Left renal pelvis (tissue), 4 donors: Measurements from ENCODE around the gene TAGLN. TPM values are rescaled to one million over a fixed set of nuclear protein-coding genes. Genes with fewer than 3 reads are reported as not detected.

Experiments used
- DNase-seq, 4 donors: peaks; one replicate each; pipeline ENCODE4 v3.0.0-alpha.2; 2013; ENCODE audit warnings: low read depth in 4 of 4, low spot score in 3 of 4
- polyA plus RNA-seq, 4 donors: library from polyadenylated mRNA; unstranded; fragments of 120-200 nt; gene quantifications; one replicate each; pipeline ENCODE4 v1.2.1, GENCODE V29; 2013; ENCODE audit not compliant: insufficient read length in 4 of 4

The TAGLN gene
- polyA plus RNA-seq, 4 donors = 130 to 307 (median 140) TPM

DNA sequence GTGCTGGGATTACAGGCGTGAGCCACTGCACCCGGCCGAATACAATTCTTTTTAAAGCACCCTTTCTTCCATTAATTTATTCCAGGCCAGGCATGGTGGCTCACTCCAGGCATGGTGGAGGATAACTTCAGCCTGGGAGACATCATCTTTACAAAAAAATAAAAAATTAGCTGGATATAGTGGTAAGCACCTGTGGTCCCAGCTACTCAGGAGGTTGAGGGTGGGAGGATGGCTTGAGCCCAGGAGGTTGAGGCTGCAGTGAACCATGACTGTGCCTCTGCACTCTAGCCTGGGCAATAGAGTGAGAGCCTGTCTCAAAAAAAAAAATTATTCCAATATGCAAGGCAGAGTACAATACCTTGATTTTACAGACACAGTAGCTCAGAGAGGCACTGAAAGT, 11.4 kb downstream of the TAGLN start:
- no peak for DNase-seq

DNA sequence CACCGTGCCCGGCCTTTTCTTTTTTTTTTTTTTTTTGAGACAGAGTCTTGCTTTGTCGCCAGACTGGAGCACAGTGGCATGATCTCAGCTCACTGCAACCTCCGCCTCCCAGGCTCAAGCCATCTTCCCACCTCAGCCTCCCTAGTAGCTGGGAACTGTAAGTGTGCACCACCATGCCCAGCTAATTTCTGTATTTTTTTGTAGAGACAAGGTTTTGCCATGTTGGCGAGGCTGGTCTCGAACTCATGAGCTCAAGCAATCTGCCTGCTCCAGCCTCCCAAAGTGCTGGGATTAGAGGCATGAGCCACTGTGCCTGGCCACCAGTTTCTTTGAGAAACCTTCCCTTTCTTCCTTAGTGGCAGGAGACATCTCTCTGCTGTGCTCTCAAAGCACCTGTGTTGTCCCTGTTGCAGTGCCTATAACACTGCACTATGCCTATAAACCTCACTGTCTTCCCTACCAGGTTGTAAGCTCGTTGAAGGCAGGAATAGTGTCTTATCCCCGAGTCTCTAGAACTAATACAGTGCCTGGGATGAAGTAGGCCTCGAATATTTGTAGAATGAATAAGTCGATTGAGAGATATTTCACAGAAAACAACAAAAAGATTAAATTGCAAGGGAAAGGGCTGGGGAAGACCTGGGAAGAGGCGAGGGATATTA, 13.7 kb downstream of the TAGLN start:
- DNase-seq = no peak

DNA sequence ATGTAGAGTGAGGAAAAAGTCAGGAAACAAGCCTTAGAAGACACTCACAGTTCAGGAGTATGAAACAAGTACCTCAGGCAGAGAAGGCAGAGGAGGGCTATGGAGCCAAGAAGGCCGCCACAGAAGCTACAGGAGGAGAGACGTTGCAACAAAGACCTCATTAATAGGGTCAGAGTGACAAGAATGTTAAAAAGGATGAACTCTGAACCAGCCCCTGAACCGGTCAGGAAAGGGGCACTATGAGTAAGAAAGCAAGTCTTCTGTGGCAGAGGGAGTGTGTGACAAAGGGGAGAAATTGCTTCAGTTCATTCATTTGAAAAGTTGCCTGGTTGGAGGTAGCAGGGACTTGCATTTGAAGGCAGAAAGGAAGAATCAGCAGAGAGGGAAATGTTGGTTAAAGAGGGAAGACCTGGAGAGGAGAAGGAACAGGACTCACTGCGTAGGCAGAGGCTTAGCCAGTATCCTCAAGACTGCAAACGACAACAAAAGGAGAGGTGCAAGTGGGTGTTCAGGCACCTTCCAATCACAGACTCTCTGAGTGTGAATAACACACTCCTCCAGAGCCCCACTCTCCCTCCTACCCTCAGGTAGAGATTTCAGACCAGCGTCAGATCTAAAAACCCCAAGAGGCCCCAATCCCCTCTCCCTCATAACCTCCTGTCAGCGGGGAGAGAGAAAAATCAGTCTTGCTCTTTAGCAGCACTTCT, 15.4 kb downstream of the TAGLN start:
- DNase-seq = no peak

DNA sequence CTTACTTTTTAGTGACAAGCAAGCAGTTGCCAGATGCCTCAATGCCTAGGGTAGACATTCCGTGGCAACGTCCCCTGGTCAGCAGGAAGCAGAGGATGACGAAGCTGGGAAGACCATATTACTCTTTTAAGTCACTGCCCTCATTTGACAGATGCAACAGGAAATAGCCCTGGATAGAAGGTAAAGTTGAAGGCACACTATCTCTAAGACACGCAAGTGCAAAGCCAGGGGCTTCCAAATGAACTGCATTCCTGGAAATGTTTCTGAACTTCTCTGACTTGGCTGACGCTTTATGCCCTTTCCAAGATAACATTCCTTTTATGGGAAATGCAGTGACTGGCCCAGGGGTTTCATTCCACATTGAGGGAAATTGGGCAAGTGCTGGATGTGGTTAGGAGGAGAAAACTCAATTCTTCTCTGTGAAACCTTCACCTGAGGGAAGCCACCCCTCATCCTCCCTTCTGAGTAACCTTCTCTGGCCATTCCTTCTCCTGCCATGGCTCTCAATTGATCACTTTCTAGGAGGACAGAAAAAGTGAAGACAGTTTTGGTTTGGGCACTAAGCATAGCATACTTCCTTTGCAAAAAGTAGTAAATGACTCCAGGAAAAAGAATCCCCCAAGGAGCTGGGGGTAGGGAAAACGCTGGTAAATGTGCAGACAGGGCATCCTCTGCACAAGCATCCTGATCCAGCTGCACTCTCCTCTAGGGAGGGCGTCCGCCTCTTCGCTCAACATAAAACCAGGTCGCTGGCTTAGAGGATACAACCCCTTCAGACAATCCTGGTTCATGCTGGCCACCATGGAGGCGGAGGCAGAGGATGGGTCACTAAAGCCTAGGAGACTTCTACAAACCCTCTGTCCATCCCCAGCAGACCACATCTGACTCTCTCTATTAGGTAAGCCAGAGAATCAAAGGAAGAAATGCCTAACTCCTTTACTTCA, 18.2 kb downstream of the TAGLN start:
- DNase-seq = no peak

DNA sequence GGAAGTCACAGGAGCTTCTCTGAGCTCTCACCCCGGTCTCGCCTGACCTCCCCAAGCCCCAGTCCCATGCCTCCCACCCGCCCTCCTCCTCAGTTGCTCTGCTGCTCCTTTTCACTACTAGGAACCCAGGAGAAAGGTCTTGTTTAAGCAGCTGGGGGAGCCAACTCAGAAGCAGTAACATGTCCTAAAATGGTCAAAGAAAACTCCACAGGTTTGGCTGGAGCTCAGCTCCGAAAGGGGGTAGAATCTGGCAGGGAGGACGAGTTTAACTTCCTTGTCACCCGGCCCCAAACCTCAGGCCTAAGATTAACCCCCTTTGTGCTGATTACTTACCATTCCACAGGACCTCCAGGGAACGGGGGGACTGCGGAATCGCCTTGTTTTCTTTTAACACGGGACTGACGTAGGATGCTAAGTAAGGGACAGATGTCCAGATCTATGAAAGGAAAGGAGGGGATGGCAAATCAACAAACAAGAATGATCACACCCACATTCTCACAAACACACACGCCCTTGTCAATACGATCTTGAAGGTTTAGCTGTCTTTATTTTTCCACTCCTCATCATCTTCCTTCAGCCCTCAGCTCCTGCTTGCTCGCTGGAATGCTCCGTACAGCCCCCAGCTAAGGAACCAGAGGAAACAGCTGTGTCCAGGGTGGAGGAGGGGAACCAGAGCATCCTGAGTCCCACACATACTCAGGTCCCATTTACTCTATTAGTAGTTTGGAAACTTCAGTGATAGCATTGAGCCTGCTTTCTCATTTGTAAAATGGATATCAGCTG, 19.2 kb downstream of the TAGLN start:
- no peak for DNase-seq

DNA sequence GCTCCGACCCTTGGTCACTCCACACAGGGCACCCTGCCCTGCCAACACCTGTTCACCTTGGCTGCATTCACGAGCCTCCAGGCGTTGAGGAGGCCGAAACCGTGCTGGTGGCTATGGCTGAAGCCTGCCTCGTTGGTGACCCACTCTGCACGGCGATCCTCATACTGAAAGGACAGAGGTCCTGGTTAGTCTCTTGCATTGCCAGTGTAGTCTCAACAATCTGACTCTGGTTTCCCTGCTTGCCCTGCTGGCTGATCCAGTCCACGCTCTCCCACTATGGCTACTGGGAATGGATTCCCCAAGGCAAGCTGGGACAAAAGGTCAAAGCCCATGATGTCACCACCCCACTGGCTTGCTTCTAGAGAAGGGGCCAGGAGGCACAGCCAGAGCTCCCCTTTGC, 19.8 kb downstream of the TAGLN start:
- DNase-seq = no peak

DNA sequence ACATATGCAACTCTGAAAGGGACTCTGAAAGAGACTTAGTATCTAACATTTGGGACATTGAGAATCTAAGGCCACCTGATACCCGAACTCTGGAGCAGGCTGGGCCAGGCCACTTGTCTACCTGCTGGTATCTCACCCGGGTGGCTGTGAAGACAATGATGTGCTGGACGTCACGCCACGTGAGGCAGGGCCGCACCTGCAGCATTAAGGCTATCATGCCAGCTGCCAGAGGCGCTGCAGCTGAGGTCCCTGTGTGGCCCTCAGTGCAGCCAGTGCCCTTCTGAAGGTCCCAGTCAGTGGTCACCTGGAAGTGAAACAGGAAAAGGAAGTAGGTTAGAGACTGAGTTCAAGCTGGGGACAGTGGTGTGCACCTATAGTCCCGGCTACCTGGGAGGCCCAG, 20.3 kb downstream of the TAGLN start:
- no peak for DNase-seq

DNA sequence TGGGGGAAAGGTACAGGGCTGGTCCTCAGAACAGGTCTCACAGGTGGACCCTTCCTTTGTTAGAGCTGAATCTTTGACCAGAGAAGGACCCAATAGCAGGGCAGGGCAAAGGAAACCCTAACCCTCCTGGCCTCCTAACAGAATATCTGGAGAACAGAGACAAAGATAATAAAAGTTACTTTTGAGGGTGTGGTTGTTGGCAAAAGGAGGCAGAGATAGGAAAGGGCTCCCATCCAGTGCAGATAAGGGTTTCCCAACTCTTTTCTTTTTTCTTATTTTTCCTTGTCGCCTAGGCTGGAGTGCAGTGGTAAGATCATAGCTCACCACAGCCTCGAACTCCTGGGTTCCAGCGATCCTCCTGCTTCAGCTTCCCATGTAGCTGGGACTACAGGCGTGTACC, 20.8 kb downstream of the TAGLN start:
- no peak for DNase-seq

DNA sequence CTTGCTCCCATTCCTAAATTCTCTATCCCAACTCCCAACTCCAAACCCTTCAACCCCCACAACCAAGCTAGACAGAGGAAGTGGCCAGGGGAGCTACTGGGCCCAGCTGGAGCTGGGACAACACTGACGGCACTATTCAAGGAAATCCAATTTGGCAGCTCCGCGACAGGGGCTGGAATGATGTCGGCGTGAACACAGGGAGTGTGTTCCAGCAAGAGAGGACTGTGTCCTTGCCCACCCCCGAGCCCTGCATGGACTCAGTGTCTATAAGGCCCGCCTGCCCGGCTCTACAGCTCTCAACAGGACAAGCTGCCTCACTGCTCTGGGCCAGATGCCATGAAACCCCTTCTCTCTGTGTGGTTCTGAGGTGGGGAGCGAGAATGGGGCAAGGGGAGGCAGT, 21.4 kb downstream of the TAGLN start:
- no peak for DNase-seq

DNA sequence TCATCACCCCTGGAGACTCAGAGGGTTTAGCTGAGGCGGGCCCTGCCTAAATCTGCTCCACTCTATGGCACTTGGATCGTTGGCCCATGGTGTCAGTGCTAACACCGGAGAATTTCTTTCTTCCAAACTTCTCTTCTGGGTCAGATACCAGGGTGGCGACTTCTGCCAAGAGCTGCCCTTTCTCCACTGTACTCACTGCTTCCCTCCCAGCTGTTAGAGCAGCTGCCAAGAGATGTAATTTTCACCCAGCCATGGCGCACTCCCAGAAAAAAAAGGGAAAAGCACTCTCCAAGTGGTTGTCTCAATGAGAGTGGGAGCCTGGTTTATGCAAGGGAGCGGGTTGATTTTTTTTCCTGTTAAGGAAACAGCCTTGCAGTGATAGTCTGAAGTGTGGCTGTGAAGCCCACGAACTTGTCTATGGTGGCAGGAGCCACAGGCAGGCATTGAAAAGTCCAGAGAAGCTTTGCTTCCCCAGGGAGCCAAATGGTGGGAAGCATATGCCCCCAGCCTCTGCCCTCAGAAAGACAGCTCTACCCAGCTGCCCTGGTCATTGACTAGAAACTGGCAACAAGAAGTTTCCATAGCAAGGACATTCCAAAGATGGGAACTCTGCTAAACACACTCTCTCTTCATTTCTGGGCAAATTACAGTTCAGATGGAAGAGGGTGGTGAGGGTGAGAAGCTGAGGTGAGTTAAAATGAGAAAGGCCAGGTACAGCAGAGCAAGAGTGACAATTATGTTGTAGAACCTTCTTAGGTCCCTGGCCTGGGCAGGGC, 22.0 kb downstream of the TAGLN start:
- no peak for DNase-seq

DNA sequence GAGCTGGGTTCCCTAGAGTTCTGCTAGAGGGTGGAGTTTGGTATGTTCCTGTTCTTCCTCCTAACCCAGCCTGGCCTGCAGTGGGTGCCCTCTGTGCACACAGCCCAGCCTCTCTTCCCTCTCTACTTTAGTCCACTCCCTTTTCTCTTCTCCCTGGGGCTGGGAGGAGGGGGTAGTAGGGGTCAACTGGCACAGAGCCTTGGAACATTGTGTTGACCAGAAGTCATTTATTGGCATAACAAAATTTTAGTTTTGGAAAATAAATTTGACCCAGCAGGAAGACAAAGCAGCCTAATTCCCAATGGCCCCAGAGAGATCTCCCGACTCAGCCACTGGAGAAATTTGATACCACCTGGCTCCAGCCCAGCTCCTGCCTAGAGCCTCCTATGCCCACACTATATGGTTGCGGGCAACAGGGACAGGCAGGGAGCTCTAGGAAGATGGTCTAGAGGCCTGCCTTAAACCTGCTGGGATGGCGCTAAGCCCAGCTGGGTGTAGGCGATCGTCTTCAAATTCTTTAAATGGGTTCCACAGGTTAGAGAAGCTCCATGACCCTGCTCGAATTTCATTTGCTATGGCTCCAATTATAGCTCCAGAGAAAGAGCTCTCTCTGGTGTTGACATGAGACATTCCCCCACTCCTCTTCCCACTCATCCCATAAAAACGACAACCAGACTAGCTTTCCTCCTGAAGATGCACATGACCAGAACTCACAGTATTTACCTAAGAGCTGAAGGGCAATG, 22.8 kb downstream of the TAGLN start:
- DNase-seq = no peak

DNA sequence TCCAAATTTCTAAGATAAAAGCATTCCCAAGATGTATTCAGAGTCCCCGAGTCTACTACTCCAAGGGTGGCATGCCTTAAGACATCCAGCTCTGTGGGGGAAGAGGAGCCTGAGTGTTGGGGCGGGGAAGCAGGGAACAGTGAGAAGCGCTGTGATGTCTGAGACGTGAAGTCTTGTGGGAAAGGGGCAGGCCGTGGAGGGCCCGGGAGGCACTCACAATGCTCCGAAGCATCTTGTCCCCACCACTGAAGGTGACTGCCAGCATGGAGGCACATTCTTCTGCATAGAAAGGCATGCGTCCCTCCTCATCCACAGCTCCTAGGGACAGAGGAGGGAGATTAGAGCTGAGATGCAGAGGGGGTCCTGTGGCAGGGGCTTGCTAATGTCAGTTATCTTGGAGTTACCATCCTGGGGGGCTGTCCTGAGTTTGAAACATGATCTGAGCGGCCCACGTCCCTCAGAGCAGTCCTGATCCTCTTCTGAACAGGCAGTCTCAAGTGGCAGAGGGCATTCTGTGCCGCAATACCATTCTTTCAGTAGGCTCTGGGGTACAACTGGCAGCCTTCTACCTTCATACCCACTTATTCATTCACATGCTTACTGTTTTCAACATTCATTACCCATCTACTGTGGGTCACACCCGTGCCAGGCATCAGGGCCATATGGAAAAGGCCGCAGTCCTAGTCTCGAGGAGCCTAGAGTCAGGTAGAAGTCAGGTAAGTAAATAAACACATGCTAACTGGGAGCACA, 24.0 kb downstream of the TAGLN start:
- DNase-seq = no peak

DNA sequence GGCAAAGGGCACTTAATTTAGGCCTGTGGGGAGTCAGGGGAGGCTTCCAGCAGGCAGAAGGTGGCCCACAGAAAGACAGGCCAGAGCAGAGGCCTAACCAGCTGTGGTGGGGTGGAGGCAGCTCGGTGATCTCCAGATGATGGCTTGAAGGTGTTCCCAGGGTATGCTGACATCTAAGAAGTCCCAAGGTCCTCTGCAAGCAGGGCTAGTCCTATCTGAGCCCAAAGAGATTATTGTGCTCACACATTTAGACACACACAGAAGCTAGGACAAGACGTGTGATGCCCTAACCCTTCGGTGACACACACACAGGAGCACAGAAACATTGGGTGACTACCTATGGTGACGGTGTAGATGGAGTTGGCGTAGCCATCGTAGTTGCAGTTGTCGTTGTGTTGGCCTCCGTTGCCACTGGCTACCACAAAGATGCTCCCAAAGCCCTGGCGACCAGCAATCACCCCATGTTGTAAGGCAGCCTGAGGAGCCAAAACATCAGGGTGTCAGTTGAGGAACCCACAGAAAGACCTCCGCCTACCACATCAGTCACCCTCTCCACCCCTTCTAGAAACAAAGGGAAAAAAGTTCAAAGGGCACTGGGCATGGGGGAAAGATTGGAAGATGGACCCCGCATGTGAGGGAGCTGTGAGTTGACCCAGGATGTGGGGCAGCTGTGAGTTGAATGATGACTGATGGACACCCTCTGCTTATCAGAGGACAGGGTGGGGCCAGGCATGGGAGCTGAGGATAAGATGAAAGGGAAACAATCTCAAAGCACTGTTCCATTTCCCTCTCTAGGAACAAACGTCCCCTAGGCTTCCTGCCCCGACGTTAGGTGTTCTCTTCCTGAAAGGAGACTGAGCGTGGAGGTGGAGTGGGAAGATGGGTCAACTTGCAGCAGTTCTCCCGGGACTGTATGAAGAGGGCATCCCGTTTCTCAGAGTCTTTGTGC, 24.8 kb downstream of the TAGLN start:
- no peak for DNase-seq

DNA sequence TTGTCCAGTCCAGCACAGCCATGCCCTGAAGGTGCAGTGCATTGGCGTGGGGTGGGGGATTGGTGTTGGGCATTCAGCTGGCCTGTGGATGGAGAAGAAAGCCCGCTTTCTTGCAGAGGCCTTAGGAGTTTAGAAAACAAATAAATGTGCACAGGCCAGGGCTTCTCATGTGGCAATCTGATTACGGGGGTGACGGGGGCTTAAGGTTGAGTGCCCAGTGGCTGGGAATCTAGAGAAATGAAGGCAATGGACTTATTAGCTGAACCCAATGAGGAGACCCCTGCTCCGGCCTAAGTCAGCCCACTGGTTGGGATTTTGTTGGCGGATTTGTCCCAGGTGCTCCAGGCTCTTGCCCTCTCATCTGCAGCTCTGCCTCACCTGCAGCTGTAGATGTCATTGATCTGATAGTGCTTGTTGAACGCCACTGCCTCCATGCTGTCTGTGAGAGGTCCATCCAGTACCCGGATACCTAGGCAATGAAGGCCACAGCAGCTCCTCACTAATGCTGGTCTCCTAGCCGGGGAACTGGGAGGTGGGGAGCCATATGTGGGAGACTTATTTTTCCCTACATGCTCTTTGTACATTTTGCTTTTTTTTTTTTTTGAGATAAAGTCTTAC, 26.5 kb downstream of the TAGLN start:
- no peak for DNase-seq

DNA sequence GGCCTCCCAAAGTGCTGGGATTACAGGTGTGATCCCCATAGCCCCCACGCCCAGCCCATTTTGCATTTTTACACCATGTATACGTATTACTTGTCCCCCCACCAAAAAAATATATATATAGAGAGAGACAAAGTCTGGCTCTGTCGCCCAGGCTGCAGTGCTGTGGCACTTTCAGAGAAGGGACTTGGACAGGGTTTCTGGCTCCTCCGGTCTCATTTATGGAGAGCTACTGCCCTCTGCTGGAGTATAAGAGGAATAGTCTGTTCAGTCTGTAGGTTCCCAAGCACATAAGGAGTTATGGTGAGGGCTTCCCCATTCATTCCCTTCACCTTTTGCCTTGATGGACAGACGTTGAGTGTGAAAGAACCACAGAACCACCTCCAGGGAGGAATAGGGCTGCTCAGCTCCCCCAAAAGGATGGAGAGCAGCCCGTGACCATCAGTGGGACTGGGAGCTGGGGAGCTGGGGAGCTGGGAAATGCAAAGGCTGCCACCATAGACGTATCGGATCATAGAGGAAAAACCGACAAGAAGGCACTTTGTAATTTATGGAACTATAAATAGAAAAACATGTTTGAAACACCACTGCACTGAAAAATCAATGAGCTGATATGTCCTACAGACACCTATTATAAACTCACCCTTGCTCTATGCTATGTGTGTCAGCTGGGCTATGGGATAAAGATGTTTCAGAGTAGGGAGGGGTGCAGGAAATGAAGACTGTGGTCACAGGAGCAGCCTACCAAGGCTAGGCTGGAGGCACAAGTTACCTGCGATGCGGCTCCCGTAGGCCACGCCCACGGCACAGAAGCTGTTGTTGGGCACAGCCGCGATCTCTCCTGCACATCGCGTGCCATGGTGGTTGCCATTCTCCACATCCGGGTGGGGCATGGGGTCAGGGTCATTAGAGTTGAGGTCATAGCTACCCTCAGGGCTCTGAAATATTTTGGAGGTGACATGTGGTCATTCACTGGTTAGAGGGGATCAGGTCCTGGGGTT, 27.5 kb downstream of the TAGLN start:
- DNase-seq = peak in 3 of 4 donors; percentile 59 to 75 (median 69)

DNA sequence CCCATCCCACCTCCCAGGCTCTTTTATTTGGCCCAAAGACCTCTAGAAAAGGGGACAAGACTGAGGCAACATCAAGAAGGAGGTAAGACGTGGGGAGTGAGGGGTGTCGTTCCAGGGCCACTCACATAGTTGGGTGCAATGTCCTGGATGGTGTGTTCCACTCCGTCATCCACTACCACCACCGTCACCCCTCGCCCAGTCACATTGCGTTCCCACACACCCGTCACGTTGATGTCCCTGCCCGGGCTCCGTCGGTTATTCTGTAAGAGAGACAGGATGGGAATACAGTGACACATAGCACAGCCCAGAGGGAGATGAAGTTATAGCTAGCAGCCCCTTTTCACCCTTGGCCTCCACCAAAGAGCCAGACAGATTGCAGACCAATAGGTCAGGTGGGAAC, 28.9 kb downstream of the TAGLN start:
- no peak for DNase-seq
